ENCODE results near the gene PI3.

Gene PI3

DNA sequence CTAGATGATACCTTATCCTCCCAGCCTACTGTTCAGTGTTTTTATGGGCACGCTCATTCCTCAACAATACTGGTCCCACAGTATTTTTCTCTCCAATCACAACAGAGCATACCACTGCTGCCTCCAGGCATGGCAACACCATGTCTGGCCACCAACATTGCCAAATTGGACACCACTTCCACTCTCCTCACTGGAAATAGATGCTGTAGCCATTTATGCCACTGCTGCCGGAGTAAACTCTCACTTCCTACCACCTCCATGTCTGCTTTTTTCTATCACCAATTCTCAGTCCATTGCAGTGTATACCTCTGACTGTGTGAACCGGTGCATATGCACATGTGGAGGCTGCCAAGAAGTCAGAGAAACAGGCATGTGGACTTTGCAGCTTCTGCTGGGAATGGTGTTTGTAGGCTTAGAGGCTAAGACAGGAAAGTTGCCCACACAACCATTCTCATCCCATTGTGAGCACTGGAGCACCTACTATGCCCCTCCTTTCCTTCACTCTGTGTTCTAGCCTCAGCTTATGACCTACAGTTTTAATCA lies 14.4 kb downstream of the PI3 start:
- no peak for DNase-seq

DNA sequence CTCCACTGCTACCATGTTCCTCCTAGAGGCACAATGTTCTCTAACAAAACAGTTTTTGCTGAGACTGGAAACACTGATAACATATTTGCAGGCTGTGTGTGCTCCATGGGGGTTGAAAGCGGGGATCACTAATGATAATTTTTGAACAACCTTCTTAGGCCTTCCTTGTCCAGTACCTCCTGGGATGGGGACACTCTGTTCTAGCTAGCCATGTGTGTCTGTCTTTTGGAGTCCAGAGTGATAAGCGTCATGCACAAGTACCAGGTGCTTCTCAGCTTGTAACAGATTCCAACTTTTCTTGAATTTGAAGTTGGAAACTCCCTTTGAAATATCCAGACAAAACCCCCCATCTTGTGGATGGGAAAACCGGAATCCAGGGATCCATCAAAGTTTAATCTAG lies 15.2 kb downstream of the PI3 start:
- DNase-seq, result no peak

GRCh38 chr20:45191926-45192325 lies 17.2 kb downstream of the PI3 start:
- no peak for DNase-seq

DNA sequence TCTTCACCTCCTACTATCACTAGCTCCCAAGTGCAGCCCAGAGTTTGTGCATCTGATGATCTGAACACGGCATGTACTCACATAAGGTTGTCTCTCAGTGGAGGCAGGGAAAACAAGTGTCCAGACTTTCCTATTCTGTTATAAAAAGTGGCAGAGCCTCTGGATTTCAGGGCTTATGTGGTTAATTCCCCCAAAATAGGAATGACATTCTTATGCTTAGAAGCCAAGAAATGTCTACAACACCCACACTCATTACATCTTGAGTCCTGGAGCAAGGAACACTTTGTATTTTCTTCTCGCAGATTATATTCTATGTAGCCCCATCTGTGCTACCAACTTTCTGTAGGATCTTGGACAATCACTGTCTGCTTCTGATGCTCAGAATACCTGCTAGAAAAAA lies 18.6 kb downstream of the PI3 start:
- no peak for DNase-seq

GRCh38 chr20:45206725-45207124 lies 32.0 kb downstream of the PI3 start, which contains the start of gene SEMG1:
TSS of gene SEMG1 (plus strand) at chr20:45207033. CDS start at chr20:45207054, 21 bp downstream.
- DNase-seq, result no peak

GRCh38 chr20:45209924-45210323 lies 35.2 kb downstream of the PI3 start:
- DNase-seq, result no peak

GRCh38 chr20:45211569-45212474 lies 37.1 kb downstream of the PI3 start:
- no peak for DNase-seq

GRCh38 chr20:45212836-45213235 lies 38.1 kb downstream of the PI3 start:
- no peak for DNase-seq

- DNase-seq, result no peak
Measured at GRCh38 chr20:45218124-45218523, 43.4 kb downstream of the PI3 start.

DNA sequence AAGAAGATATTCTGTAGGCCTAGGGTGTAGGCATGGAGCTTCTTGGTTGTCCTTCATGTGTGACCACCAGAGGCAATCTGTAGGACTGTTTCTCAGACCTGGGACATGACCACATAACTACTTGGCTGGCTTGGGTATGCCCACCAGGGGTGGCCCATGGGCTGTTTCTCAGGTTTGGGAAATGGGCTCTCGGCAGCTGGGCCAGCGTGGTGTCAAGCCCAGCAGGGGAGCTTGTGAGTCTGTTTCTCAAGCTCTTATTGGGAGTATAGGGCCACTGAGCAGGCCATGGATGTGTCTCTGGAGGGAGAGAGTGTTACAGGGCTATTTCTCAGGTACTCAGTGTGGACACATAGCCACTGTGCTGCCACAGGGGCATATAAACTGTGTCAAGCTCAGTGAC lies 43.9 kb downstream of the PI3 start:
- no peak for DNase-seq

- DNase-seq, result no peak
Measured at GRCh38 chr20:45221076-45221475, 46.4 kb downstream of the PI3 start, which contains the start of gene SEMG2. TSS of gene SEMG2 (plus strand) at chr20:45221373. CDS start at chr20:45221390, 17 bp downstream.

- no peak for DNase-seq
Measured at GRCh38 chr20:45223136-45223535, 48.4 kb downstream of the PI3 start.
